GM19043 (cell line): ENCODE measurements around the gene CHRNA3.

ENCODE experiments used
- ATAC-seq: cut with Tn5 transposase; IDR thresholded peaks from one replicate; pipeline ENCODE4 v1.9.1; 2021; ENCODE audit warnings: low read depth; ENCODE audit not compliant: unreplicated experiment

The CHRNA3 gene

GRCh38 chr15:78620527-78621421, at the start of gene CHRNA3:
CHRNA3 (minus strand) TSS chr15:78620996; CDS start chr15:78620794, 202 bp downstream.
- no peak for ATAC-seq

GRCh38 chr15:78668987-78669386, 48.2 kb upstream of the CHRNA3 start:
- no peak for ATAC-seq

GRCh38 chr15:78667578-78668236, 46.9 kb upstream of the CHRNA3 start:
- no peak for ATAC-seq

GRCh38 chr15:78666010-78666409, 45.2 kb upstream of the CHRNA3 start:
- no peak for ATAC-seq

GRCh38 chr15:78663703-78664102, 42.9 kb upstream of the CHRNA3 start:
- ATAC-seq: no peak

GRCh38 chr15:78662028-78662427, 41.2 kb upstream of the CHRNA3 start:
- ATAC-seq: no peak

- ATAC-seq: no peak
Observed at GRCh38 chr15:78661001-78661400, 40.2 kb upstream of the CHRNA3 start.

- no peak for ATAC-seq
Observed at GRCh38 chr15:78660584-78660983, 39.8 kb upstream of the CHRNA3 start.

GRCh38 chr15:78658823-78659222, 38.0 kb upstream of the CHRNA3 start:
- ATAC-seq: no peak

GRCh38 chr15:78654272-78654671, 33.5 kb upstream of the CHRNA3 start:
- ATAC-seq: no peak

- ATAC-seq: no peak
Observed at GRCh38 chr15:78651930-78652615, 31.3 kb upstream of the CHRNA3 start.

GRCh38 chr15:78651007-78651406, 30.2 kb upstream of the CHRNA3 start:
- no peak for ATAC-seq

GRCh38 chr15:78650022-78650421, 29.2 kb upstream of the CHRNA3 start:
- no peak for ATAC-seq

- no peak for ATAC-seq
Observed at GRCh38 chr15:78645009-78645408, 24.2 kb upstream of the CHRNA3 start.

GRCh38 chr15:78642331-78642730, 21.5 kb upstream of the CHRNA3 start:
- ATAC-seq: no peak

GRCh38 chr15:78641749-78642275, 21.0 kb upstream of the CHRNA3 start:
- no peak for ATAC-seq

- ATAC-seq: no peak
Observed at GRCh38 chr15:78641102-78641748, 20.4 kb upstream of the CHRNA3 start, which contains the start of gene CHRNB4. CHRNB4 (minus strand) TSS chr15:78641210; CDS start chr15:78641133, 77 bp downstream.

GRCh38 chr15:78640527-78641101, 19.8 kb upstream of the CHRNA3 start:
- no peak for ATAC-seq

- no peak for ATAC-seq
Observed at GRCh38 chr15:78638658-78639314, 18.0 kb upstream of the CHRNA3 start.
